ENCODE data around the gene MYRF.

MYRF gene

DNA sequence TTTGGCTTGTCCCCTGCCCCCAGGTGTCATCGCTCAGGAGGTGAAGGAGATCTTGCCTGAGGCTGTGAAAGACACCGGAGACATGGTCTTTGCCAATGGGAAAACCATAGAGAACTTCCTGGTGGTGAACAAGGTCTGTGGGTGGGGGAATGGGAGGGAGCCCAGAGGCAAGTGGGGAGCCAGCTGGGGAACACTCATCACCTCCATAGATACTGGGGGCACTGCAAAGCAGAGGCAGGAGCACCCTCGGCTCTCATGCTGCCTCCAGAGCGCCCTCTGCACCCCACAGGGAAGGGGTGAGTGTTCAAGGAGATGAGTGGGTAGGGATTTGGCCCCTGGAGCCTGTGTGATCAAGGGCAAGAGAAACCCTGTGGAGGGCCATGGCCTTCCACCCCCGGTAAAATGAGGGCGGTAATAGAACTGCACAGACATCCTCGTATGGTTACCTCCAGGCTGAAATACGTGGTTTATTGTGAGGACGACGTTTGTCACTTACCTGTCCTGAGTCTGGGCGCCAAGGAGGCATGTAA, 26.0 kb downstream of the MYRF start:
- no peak for DNase-seq

DNA sequence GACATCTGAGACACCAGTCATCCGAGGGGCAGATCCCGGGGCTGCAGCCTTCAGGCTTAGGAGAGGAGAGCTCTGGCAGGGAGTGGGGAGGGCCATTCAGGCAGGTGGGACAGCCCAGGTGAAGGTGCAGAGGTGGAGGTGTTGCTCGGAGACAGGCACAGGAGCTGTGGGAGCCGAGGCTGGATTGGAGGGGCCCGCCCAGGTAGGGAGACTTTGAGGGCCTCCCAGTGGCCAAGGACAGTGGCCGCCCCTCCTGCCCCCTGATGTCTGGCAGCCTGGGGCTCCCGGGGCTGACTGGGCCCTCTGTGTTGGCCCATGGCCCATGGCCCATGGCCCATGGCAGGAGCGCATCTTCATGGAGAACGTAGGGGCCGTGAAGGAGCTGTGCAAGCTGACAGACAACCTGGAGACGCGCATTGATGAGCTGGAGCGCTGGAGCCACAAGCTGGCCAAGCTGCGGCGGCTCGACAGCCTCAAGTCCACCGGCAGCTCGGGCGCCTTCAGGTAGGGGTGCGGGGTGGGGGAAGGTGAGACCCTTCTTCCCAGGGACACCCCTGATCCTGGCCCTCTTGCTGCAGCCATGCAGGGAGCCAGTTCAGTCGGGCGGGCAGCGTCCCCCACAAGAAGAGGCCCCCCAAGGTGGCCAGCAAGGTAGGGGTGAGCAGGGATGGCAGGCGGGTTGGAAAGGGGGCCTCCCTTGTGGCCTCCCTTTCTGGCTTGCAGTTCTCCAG, 26.6 kb downstream of the MYRF start:
- no peak for DNase-seq

DNA sequence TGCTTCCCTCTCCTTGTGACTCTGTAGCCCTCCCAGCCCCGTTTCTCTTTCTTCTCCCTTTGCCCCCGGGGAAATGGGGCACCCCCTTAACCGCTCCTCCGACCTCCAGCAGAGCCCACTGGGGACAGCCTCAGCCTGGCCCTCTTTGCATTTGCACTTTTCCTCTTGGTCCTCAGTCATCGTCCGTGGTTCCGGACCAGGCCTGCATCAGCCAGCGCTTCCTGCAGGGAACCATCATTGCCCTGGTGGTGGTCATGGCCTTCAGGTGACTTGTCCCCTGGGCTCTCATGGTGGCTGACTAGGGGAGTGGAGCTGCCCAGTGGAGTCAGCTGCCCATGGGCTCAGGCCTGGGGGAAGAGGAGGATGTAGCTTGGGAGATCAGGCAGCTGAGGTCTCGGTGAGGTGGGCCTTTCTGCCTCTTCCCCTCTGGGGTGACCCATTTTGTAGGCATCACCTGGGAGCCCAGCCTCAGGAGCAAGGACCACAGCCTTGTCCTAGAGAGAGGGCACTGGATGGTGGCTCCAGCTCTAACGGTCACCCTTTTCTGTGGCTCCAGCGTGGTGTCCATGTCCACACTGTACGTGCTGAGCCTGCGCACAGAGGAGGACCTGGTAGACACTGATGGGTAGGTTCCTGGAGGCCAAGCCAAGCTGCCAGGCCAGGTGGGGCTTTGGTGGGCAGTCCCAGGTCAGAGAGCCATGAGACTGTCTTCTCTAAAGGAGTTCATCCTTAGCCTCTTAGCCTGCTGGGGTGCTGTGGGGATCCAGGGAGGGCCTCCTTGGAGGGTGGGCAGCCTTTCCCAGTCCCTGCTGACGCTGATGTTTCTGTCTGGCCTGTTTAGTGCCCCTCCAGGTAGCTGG, 27.5 kb downstream of the MYRF start:
- DNase-seq = no peak

DNA sequence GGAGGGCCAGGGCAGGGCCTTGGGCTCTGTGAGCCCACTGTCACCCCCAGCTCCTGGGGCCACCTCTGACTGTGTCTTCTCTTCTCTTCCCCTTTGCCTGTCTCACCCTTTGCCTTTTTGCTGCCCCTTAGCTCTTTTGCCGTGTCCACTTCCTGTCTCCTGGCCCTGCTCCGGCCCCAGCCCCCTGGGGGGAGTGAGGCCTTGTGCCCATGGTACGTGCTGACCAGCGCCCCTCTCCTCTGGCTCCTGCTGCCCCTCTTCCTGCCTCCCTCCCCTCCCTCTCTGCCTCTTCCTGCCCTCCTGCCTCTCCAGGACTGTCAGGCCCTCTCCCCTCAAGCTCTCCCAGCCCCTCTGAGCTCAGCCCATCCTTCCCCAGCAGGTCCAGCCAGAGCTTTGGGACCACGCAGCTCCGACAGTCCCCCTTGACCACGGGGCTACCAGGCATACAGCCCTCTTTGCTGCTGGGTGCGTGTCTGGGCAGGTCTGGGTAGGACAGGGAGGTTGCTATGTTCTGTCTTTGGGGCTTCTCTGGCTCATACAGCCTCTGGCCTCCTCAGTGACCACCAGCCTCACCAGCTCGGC, 28.2 kb downstream of the MYRF start:
- DNase-seq = no peak

DNA sequence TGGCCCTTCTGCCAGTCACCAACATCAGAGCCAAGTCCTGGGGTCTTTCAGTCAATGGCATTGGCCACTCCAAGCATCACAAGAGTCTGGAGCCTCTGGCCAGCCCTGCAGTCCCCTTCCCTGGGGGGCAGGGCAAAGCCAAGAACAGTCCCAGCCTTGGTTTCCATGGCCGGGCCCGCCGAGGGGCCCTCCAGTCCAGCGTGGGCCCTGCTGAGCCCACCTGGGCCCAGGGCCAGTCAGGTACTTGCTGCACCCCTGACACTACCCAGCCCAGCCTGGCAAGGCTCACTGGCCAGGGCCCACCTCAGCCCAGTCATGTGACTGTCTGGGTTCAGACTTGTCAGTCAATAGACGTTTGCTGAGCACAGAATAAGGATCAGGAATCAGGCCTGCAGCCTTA, 29.1 kb downstream of the MYRF start:
- DNase-seq = no peak

DNA sequence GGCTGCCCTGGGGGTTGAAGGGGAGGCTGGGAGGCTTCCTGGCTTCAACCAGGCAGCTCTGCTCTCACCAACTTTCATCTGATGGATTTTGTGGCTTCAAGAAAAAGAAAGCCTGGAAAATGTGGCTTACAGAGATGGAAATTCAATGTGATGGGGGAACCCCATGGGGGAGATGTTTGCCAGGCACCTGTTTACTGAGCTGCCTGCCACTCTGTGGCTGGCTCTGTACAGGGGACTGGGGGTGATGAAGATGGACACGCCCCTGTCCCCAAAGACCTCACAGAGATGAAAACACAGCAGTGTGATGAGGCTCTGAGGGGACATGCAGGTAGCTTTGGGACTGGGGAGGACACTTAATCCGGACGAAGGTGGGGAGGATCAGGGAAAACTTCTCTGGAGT, 29.9 kb downstream of the MYRF start:
- DNase-seq = no peak

DNA sequence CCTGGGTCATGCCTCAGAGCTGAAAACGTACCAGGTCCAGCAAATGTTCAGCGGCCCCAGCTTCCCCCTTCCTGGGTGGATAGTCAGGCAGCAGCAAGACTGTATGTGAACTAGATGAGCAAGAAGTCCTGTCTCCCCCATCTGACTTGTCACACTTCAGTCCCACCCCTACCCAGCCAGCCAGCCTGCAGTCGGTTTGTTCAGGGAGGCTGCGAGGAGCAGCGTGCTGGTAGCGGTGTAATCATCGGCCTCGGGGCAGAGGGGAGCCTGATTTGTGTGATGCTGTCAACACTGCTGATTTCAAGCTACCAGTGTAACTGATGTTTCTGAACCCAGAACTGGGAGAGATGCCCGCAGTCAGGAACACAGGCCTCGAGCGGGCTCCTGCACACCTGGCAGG, 30.4 kb downstream of the MYRF start:
- DNase-seq = no peak

DNA sequence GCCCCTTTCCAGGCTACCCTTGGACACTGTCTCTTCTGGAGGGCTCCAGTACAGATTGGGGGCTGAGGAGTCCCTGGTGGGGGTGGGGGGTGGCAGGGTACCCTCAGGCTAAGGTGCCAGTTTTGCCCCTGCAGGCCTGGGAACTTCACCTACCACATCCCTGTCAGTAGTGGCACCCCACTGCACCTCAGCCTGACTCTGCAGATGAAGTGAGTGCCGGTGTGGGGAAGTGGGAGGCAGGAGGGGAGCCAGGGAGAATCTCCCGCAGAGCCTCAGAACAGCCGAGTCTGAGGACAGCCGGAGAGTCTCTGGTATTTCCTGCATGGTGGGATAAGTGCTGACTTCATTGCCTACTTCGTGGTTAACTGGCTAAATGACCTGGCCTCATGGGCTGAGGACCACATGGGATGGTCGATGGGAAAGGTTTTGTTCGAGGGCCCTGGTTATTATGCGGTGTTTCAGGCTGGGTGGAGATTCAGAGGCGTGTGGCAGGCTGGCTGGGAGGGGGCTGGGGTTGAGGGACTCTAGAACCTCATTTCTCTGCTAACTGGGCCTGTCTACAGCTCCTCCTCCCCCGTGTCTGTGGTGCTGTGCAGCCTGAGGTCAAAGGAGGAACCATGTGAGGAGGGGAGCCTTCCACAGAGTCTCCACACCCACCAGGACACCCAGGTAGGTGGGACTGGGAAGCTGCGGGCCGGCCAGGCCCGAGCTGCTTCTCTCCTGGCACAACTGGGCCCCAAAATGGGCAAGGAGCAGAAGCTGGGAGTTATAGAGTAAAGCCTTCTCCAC, 31.5 kb downstream of the MYRF start:
- no peak for DNase-seq

DNA sequence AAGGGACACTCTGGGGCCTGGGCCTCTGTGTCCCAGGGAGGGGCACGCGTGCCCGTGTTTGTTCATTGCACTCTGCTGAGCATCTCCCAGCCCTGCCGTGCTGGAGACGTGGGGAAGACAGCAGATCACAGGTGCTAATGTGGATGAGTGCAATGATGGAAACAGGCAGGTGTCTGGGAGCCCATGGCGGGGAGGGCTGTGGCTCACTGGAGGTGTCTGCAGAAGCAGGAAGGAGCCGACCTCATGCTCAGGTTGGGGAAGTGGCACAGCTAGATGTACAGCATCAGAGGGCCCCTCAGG, 32.0 kb downstream of the MYRF start:
- no peak for DNase-seq

DNA sequence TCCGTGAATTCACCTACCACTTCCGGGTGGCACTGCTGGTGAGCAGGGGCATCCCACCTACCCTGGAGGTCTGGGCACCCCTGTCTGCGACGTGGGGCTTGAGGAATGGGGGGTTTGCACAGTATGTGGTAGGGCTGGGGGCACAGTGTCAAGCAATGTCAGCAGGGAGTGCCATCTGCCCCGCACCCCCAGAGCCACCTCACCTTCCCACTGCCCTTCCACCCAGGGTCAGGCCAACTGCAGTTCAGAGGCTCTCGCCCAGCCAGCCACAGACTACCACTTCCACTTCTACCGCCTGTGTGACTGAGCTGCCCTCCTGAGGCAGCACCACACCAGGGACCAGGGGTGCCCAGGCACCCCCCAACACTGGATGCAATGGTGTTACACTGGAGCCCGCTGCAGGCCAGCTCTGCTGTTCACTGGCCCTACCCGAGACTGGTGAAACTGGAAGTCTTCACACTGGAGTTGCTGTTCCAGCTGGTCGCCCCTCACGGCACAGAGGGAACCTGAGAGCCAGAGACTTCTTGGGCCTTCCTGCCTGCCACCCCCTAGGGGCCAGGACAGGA, 33.5 kb downstream of the MYRF start:
- DNase-seq = no peak

DNA sequence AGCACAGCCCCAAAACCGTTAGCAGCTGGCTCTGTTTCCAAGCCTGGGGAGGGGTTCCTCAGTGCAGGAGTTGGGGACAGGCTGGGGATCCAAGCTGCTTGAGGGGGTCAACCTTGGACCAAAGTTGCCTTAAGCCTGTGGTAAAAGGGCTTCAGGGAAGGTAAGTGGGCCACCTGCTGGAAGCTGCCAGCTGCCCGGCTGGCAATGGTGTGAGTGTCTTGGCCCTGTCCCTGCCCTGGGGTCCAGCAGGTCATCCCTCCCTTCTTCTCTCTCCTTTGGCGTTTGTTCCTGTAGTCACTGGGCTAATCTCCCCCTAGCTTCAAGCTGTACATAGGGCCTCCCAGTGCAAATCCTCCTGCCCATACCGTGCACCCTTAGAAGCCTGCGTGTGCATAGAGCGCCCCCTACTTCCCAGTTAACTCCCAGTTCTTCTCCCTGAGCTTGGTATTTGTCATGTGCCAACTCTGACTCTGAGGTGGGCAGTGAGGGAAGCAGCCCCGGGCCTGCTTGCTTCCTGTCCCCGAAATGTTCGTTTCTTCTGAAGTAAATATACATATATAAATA, 35.6 kb downstream of the MYRF start:
- peak; percentile 4 for DNase-seq

DNA sequence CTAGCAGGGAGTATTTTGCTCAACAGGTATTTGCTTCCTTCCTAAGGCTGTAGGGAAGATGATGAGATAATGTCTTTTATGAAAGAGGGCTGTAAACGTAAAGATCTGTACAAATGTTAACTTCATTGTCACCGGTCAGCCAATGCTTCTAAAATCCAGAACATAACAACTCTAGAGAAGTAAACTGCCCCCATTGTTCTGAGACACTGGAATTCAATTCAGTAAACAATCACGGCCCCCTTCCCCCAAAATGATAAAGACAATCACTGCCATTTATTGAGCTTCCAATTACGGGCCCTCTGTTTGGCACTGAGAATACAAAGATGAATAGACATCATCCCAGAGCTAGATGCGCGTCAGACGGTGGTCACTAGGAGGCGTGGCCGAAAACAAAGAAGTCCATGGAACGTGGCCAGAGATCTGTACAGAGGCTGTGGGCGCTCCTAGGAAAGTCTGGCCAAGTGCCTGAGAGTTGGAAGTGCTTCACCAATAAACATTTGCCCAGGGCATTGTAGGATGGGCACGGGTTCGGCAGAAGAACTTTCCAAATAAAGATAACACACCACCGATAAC, 39.4 kb downstream of the MYRF start:
- DNase-seq = peak; percentile 72

DNA sequence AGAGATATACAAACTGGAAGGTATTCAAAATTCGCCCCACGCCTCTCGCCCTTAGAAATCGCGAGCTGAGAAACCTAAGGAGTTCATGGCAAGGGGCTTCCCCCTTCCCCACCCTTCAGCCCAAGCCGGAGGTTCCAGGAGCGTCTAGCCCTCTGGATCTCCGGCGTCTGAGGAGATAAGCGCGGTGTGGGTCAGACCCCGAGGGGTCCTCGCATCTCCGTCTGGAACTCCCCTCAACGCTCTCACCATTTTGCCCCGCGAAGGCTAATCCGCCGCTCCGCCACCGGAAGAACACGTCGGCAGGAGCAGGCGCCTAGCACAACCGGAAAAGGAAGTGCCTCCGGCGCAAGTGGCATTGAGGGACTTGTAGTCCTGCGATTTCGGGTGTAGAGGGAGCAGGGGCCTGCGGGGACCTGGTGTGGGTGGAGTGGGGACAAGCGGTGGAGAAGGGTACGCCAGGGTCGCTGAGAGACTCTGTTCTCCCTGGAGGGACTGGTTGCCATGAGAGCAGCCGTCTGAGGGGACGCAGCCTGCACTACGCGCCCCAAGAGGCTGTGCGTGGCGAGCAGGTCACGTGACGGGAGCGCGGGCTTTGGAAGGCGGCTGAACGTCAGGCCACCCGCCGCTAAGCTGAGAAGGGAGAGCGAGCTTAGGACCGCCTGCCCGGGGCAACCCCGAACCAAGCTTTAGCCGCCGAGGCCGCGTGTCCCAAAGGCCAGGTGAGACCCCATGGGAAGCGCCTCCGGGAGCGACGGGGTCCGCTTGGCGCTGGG, 40.1 kb downstream of the MYRF start, which contains the start of the genes FEN1 and TMEM258:
TSS of gene FEN1 (plus strand) at position 602 of the 773 bp plus-strand sequence. CDS start 2,451 bp downstream, outside the sequence.
TSS of gene TMEM258 (minus strand) at position 290 of the 773 bp plus-strand sequence. CDS start at position 249, 41 bp downstream.
- peak; percentile 91 for DNase-seq

DNA sequence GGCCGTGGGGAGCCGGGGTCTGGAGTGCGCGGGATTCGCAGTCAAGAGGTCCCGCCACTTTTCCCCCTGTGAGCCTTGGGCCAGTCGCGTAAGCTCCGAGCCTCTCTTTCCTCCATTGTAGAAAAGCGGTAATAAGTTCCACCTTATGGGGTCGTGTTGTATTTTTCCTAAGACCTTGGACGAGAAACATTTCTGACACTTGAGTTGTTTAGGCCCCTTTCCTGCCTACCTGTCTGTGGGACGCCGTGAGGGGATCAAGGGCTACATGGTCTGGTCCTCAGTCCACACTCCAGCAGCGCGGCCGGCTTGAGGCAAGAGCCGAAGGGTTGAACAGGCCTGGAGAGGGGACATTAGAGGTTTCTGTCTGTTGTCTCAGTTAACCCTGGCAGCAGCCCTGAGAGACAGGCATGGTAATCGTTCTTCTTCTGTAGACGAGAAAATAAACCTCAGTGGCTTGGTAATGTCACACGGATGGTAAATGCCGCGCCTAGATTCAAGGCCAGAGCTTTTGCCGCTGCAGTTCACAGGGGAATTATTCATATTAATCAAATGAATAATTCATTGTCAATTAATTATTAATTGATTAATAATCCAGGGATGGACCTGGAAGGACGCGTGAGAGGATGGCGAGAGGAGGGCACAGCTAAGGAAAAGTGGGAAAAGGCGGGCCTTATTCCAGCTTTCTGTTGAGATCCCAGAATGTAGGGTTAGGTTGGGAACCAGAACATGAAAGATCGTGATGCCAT, 40.8 kb downstream of the MYRF start:
- DNase-seq = peak; percentile 69

DNA sequence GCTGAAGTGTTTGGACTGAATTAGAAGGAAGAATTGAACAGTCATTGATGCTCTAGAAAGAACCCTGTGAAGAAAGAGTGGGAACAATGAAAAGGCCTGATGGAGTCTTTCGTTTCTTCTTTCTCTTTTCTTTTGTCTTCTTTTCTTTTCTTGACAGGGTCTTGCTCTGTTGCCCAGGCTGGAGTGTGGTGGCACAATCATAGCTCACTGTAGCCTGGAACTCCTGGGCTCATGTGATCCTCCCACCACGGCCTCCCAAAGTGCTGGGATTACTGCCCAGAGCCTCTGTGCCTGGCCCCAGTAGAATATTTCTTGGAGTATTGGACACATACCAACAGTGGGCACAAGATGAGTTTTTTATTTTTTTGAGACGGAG, 41.4 kb downstream of the MYRF start:
- no peak for DNase-seq

DNA sequence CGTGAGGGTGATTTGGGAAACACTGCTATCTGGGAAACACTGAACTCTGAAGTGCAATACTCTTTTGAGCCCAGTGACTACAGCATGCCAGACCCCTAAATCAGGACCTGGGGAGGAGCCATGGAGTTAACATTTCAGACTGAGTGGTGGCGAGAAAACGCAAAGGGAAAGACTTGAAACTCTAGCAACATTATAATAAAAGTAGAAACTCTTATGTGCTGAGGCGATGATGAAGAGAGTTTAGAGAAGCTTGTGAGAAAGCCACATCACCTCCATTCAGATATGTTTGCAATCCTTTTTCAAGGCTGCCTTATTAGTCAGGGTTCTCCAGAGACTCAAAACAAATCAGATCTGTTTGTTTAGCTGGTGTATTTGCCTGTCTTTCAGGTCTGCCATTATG, 42.1 kb downstream of the MYRF start:
- no peak for DNase-seq

DNA sequence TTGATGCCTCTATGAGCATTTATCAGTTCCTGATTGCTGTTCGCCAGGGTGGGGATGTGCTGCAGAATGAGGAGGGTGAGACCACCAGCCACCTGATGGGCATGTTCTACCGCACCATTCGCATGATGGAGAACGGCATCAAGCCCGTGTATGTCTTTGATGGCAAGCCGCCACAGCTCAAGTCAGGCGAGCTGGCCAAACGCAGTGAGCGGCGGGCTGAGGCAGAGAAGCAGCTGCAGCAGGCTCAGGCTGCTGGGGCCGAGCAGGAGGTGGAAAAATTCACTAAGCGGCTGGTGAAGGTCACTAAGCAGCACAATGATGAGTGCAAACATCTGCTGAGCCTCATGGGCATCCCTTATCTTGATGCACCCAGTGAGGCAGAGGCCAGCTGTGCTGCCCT, 43.0 kb downstream of the MYRF start:
- no peak for DNase-seq

DNA sequence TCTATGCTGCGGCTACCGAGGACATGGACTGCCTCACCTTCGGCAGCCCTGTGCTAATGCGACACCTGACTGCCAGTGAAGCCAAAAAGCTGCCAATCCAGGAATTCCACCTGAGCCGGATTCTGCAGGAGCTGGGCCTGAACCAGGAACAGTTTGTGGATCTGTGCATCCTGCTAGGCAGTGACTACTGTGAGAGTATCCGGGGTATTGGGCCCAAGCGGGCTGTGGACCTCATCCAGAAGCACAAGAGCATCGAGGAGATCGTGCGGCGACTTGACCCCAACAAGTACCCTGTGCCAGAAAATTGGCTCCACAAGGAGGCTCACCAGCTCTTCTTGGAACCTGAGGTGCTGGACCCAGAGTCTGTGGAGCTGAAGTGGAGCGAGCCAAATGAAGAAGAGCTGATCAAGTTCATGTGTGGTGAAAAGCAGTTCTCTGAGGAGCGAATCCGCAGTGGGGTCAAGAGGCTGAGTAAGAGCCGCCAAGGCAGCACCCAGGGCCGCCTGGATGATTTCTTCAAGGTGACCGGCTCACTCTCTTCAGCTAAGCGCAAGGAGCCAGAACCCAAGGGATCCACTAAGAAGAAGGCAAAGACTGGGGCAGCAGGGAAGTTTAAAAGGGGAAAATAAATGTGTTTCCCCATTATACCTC, 43.6 kb downstream of the MYRF start:
- no peak for DNase-seq

DNA sequence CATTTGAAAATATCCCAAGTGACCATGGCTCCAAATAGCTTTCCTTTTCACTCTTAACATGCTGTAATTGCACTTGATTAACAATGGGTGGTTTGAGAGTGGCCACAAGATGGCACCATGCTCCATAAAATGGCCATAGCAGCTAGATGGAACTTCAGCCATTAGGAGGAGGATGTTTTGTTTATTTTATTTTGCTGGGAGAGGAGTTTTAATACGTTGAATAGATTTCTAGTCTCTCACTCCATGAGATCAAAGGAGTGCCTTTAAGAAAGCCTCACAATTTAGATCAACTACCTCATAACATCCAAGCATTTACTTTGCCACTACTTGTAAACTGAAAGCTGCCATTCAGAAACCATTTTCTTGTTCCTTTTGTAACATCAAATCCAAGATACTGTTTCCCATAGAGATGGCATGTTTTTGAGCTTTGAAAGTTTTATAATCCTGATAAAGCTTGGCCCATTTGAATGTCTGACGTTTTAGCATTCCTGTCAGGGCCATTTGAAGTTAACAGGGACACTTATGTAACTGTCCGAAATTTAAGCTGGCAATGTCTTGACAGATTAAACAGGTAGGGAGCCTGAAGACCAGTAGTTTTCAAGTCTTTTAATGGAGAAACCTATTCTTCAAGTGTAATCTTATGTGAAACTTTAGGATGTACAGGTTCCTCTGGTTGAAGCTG, 45.0 kb downstream of the MYRF start:
- DNase-seq = peak; percentile 75

All from NCI-H1105 treated with DMSO at 0.1 percent for 48 hours (cell line).